Thyroid gland (tissue), 4 donors: ENCODE data around the gene ZNF514. TPM values are rescaled to one million over a fixed set of nuclear protein-coding genes. Genes with fewer than 3 reads are reported as not detected.

Experiments
- DNase-seq, 2 donors: peaks; one replicate each; pipeline ENCODE4 v3.0.0-alpha.2; 2019
- H3K27ac ChIP-seq, 3 donors: fragments of 200-600 bp; sonication (generic); 1 replicate in 2 of 3; 2 replicates in 1 of 3; pipeline ENCODE4 v1.5.1; 2016 to 2019; ENCODE audit warnings: mild to moderate bottlenecking in 1 of 3, moderate library complexity in 1 of 3
- H3K27me3 ChIP-seq: fragments of 200-600 bp; sonication (generic); one replicate; pipeline ENCODE4 v1.5.1; 2019
- H3K36me3 ChIP-seq, 2 donors: fragments of 200-600 bp; sonication (generic); one replicate each; pipeline ENCODE4 v1.5.1; 2016 to 2019
- H3K4me1 ChIP-seq, 2 donors: fragments of 200-600 bp; sonication (generic); one replicate each; pipeline ENCODE4 v1.5.1; 2017 to 2019
- H3K4me3 ChIP-seq, 3 donors: fragments of 200-600 bp; sonication (generic); replicated peaks in 1 of 3; 1 replicate in 2 of 3; 2 replicates in 1 of 3; pipeline ENCODE4 v1.5.1; 2016; ENCODE audit warnings: mild to moderate bottlenecking in 1 of 3
- H3K9me3 ChIP-seq: fragments of 200-600 bp; sonication (generic); one replicate; pipeline ENCODE4 v1.5.1; 2017
- CTCF ChIP-seq, 6 experiments: fragments of 200-600 bp in 3 of 6; fragments of 450-650 bp in 3 of 6; sonication (generic) in 3 of 6; IDR thresholded peaks; one replicate each; pipeline ENCODE4 v1.5.1; 2016 to 2019; ENCODE audit warnings: antibody characterized with exemption in 6 of 6, mild to moderate bottlenecking in 2 of 6, inconsistent platforms in 1 of 6, moderate library complexity in 1 of 6
- POLR2A ChIP-seq, 2 donors: fragments of 450-650 bp; IDR thresholded peaks; one replicate each; pipeline ENCODE4 v1.6.1; 2017; ENCODE audit warnings: antibody characterized with exemption in 2 of 2, mild to moderate bottlenecking in 2 of 2, moderate library complexity in 1 of 2
- WGBS, 2 donors: methylation state at CpG; one replicate each; pipeline ENCODE4 v1.1.5; 2017; 5-methylcytosine and 5-hydroxymethylcytosine counted together
- intact Hi-C: fragments of 100-400 bp; cut with DNase I; formaldehyde crosslinking; loops from one replicate; pipeline ENCODE4 v1.15.1; 2023
- total RNA-seq, 4 donors: library from RNA; depleted of rRNA; stranded (reverse); fragments of >200 nt; gene quantifications; one replicate each; pipeline ENCODE4 v1.2.3, GENCODE V29; 2016

The ZNF514 gene
- total RNA-seq, 4 donors from 2014 or later: 23.5 to 28.5 (median 25.6) TPM

- H3K27me3 ChIP-seq: no peaks in the 10 kb centered on the region
- WGBS, 2 donors: 0% methylated on average over 27 to 28 of the region's 56 CpGs
- no peaks in the 10 kb centered on the region for H3K9me3 ChIP-seq
- intact Hi-C loops: loop anchor here (10.0 kb wide), 1 partner anchor 1099 kb away; the partner anchor contains the start of genes CIAO1 and TMEM127
- TF ChIP-seq CTCF (IDR thresholded peaks at IDR 0.05): peak in 1 of 6 experiments; percentile 16
- peak in 1 of 2 donors; percentile 82 for TF ChIP-seq POLR2A (IDR thresholded peaks at IDR 0.05)
- H3K4me1 ChIP-seq: peaks cover 17 to 19% of the 10 kb centered on the region in 2 donors
- DNase-seq: peak; percentile 98 to 99
- no peaks in the 10 kb centered on the region for H3K36me3 ChIP-seq
- peak within 1 kb of the TSS; percentile 56 to 82 (median 74) for H3K4me3 ChIP-seq
- peak within 1 kb of the TSS; percentile 87 to 95 (median 91) for H3K27ac ChIP-seq
Measured at GRCh38 chr2:95165371-95166064, 5.9 kb upstream of the ZNF514 start, which contains the start of gene ZNF2. Gene ZNF2 (plus strand): TSS chr2:95165809. CDS start chr2:95176227, 10,418 bp downstream.

- Histone ChIP-seq H3K36me3 (no peaks in the 10 kb centered on the region), H3K27me3 (no peaks in the 10 kb centered on the region), H3K4me3 (peak overlapping the region; percentile 56 to 82 (median 74)), H3K4me1 (peaks cover 17 to 21% of the 10 kb centered on the region in 2 donors), H3K9me3 (no peaks in the 10 kb centered on the region), H3K27ac (peak overlapping the region; percentile 87 to 95 (median 91))
- TF ChIP-seq CTCF (IDR thresholded peaks at IDR 0.05) (no peak), POLR2A (IDR thresholded peaks at IDR 0.05) (no peak)
- 1 to 3% methylated on average over 5 to 9 of the region's 9 CpGs for WGBS, 2 donors
- DNase-seq: no peak
- intact Hi-C loops: loop anchor here (10.0 kb wide), 1 partner anchor 1100 kb away; the partner anchor contains the start of genes CIAO1 and TMEM127
Measured at GRCh38 chr2:95165030-95165370, 5.4 kb upstream of the ZNF514 start.

GRCh38 chr2:95158891-95159619 lies 593 bp downstream of the ZNF514 start:
- Histone ChIP-seq H3K36me3 (peaks cover 4 to 9% of the 10 kb centered on the region in 2 donors), H3K27me3 (no peaks in the 10 kb centered on the region), H3K4me3 (peak overlapping the region in 2 of 3 donors; percentile 65 to 68), H3K4me1 (peaks cover 12 to 13% of the 10 kb centered on the region in 2 donors), H3K27ac (peak overlapping the region; percentile 47 to 67 (median 50)), H3K9me3 (no peaks in the 10 kb centered on the region)
- 0 to 1% methylated on average over 8 to 36 of the region's 58 CpGs for WGBS, 2 donors
- intact Hi-C loops: no loop called here
- TF ChIP-seq POLR2A (IDR thresholded peaks at IDR 0.05) (peak in 1 of 2 donors; percentile 6), CTCF (IDR thresholded peaks at IDR 0.05) (no peak)
- peak; percentile 48 to 50 for DNase-seq

- intact Hi-C loops: no loop called here
- H3K36me3 ChIP-seq: peaks cover 4 to 10% of the 10 kb centered on the region in 2 donors
- WGBS, 2 donors: 64% methylated on average over 10 of the region's 10 CpGs; no CpG with 5 or more reads in 1 of the 2 donors
Measured at GRCh38 chr2:95158441-95158840, 1.2 kb downstream of the ZNF514 start.

More at GRCh38 chr2:95158441-95158840, 1.2 kb downstream of the ZNF514 start:
- DNase-seq: no peak
- H3K27me3 ChIP-seq: no peaks in the 10 kb centered on the region
- TF ChIP-seq CTCF (IDR thresholded peaks at IDR 0.05) (no peak), POLR2A (IDR thresholded peaks at IDR 0.05) (no peak)
- peak overlapping the region in 2 of 3 donors; percentile 65 to 68 for H3K4me3 ChIP-seq
- H3K9me3 ChIP-seq: no peaks in the 10 kb centered on the region
- peaks cover 10 to 12% of the 10 kb centered on the region in 2 donors for H3K4me1 ChIP-seq
- peak overlapping the region in 2 of 3 donors; percentile 50 to 67 for H3K27ac ChIP-seq
